CD14-positive monocyte (primary cell): ENCODE results near the gene WAC. TPM values are rescaled to one million over a fixed set of nuclear protein-coding genes. Genes with fewer than 3 reads are reported as not detected.
A peak's percentile ranks its signal among the peaks of the same experiment; 100 is the strongest.

Experiments
- DNase-seq, 3 donors: peaks; one replicate each; pipeline ENCODE4 v3.0.0-alpha.2; 2011 to 2022
- H2AFZ ChIP-seq: 2 replicates; pipeline ENCODE4 v1.6.0; 2012; ENCODE audit warnings: mild to moderate bottlenecking, low read depth, low read length, inconsistent platforms; ENCODE audit not compliant: insufficient read depth, poor library complexity, severe bottlenecking
- H3K27ac ChIP-seq, 2 donors: 1 replicate in 1 of 2; 2 replicates in 1 of 2; pipeline ENCODE4 v1.5.1; 2012 to 2013; ENCODE audit warnings: low read length in 2 of 2, control low read depth in 1 of 2, inconsistent platforms in 1 of 2, low read depth in 1 of 2, mild to moderate bottlenecking in 1 of 2
- H3K27me3 ChIP-seq, 2 donors: one replicate each; pipeline versions ENCODE4 v1.6.0 to v1.6.1; 2011 to 2013; ENCODE audit warnings: low read length in 2 of 2; ENCODE audit not compliant: control insufficient read depth in 2 of 2, insufficient read depth in 2 of 2
- H3K36me3 ChIP-seq, 2 donors: replicated peaks in 1 of 2; 1 replicate in 1 of 2; 2 replicates in 1 of 2; pipeline versions ENCODE4 v1.5.1 to v1.6.1; 2012 to 2013; ENCODE audit warnings: low read length in 2 of 2, control low read depth in 1 of 2, inconsistent platforms in 1 of 2, mild to moderate bottlenecking in 1 of 2; ENCODE audit not compliant: insufficient read depth in 2 of 2, control insufficient read depth in 1 of 2
- H3K4me1 ChIP-seq, 2 donors: 1 replicate in 1 of 2; 2 replicates in 1 of 2; pipeline versions ENCODE4 v1.5.1 to v1.6.1; 2012 to 2013; ENCODE audit warnings: low read length in 2 of 2, control low read depth in 1 of 2, inconsistent platforms in 1 of 2, mild to moderate bottlenecking in 1 of 2, moderate library complexity in 1 of 2; ENCODE audit not compliant: insufficient read depth in 2 of 2, control insufficient read depth in 1 of 2
- H3K4me2 ChIP-seq: replicated peaks from 2 replicates; pipeline ENCODE3; 2012; ENCODE audit warnings: low read length, moderate library complexity, mild to moderate bottlenecking; ENCODE audit not compliant: poor library complexity, severe bottlenecking; ENCODE audit errors: extremely low read depth
- H3K4me3 ChIP-seq, 3 experiments: fragments of 200-600 bp in 1 of 3; sonication (generic) in 1 of 3; replicated peaks in 1 of 3; 1 replicate in 2 of 3; 2 replicates in 1 of 3; pipeline ENCODE4 v1.5.1; 2011 to 2013; ENCODE audit warnings: low read length in 3 of 3, mild to moderate bottlenecking in 3 of 3, control low read depth in 2 of 3, low read depth in 2 of 3, inconsistent platforms in 1 of 3, moderate library complexity in 1 of 3
- H3K79me2 ChIP-seq: 2 replicates; pipeline ENCODE4 v1.6.0; 2012; ENCODE audit warnings: mild to moderate bottlenecking, control low read depth, inconsistent platforms, low read length, moderate library complexity; ENCODE audit not compliant: insufficient read depth
- H3K9ac ChIP-seq: 2 replicates; pipeline ENCODE4 v1.6.0; 2017; ENCODE audit warnings: low read length, mild to moderate bottlenecking; ENCODE audit not compliant: insufficient read depth, poor library complexity, severe bottlenecking
- H3K9me3 ChIP-seq, 2 donors: replicated peaks in 1 of 2; 1 replicate in 1 of 2; 2 replicates in 1 of 2; pipeline versions ENCODE4 v1.5.1 to v1.6.1; 2012 to 2013; ENCODE audit warnings: low read length in 2 of 2, control low read depth in 1 of 2; ENCODE audit not compliant: control insufficient read depth in 1 of 2, insufficient read depth in 1 of 2
- H4K20me1 ChIP-seq: 2 replicates; pipeline ENCODE4 v1.6.0; 2012; ENCODE audit warnings: mild to moderate bottlenecking, low read length, control low read depth, moderate library complexity; ENCODE audit not compliant: insufficient read depth
- H3K27ac Mint-ChIP-seq, 7 donors: one replicate each; pipeline ENCODE4 v1.8.0; 2020; ENCODE audit warnings: mild to moderate bottlenecking in 7 of 7, mixed read lengths in 7 of 7, moderate library complexity in 6 of 7, inconsistent platforms in 2 of 7
- H3K27me3 Mint-ChIP-seq, 3 donors: one replicate each; pipeline ENCODE4 v1.8.0; 2021 to 2022; ENCODE audit warnings: low read depth in 3 of 3, mild to moderate bottlenecking in 3 of 3, mixed read lengths in 3 of 3, moderate library complexity in 3 of 3, inconsistent platforms in 1 of 3
- H3K36me3 Mint-ChIP-seq, 2 donors: one replicate each; pipeline ENCODE4 v1.8.0; 2020; ENCODE audit warnings: mixed read lengths in 2 of 2, inconsistent platforms in 1 of 2, mild to moderate bottlenecking in 1 of 2
- H3K4me1 Mint-ChIP-seq: one replicate; pipeline ENCODE4 v1.8.0; 2020; ENCODE audit warnings: mild to moderate bottlenecking, mixed read lengths
- H3K4me3 Mint-ChIP-seq, 2 donors: one replicate each; pipeline ENCODE4 v1.8.0; 2020; ENCODE audit warnings: mild to moderate bottlenecking in 2 of 2, mixed read lengths in 2 of 2, moderate library complexity in 1 of 2
- H3K9me3 Mint-ChIP-seq, 7 donors: one replicate each; pipeline ENCODE4 v1.8.0; 2020 to 2022; ENCODE audit warnings: mixed read lengths in 7 of 7, mild to moderate bottlenecking in 6 of 7, moderate library complexity in 6 of 7, inconsistent platforms in 2 of 7
- WGBS: methylation state at CpG from one replicate; pipeline ENCODE4 v1.1.5; 2013; ENCODE audit warnings: missing lambda C conversion rate; ENCODE audit not compliant: insufficient coverage; 5-methylcytosine and 5-hydroxymethylcytosine counted together
- intact Hi-C, 2 donors: fragments of 100-400 bp; cut with micrococcal nuclease; formaldehyde crosslinking; loops; one replicate each; pipeline versions ENCODE4 v1.15.0 to v1.15.1; 2023
- polyA plus RNA-seq, 3 donors: library from polyadenylated mRNA; depleted of rRNA in 1 of 3; unstranded in 2 of 3; stranded (reverse) in 1 of 3; fragments of 300-500 nt in 2 of 3; fragments of >200 nt in 1 of 3; fragmentation: Illumina TruSeq in 2 of 3; gene quantifications; 1 replicate in 2 of 3; 2 replicates in 1 of 3; pipeline ENCODE4 v1.2.3, GENCODE V29; 2012 to 2021
- TF ChIP-seq, protein P1 (sequence below): fragments of 200-600 bp; IDR thresholded peaks from one replicate; pipeline ENCODE4 v1.8.0; 2022; ENCODE audit warnings: antibody characterized with exemption, mild to moderate bottlenecking

Gene WAC
- polyA plus RNA-seq, 3 donors, result 46.7 to 80.8 (median 67.9) TPM

DNA sequence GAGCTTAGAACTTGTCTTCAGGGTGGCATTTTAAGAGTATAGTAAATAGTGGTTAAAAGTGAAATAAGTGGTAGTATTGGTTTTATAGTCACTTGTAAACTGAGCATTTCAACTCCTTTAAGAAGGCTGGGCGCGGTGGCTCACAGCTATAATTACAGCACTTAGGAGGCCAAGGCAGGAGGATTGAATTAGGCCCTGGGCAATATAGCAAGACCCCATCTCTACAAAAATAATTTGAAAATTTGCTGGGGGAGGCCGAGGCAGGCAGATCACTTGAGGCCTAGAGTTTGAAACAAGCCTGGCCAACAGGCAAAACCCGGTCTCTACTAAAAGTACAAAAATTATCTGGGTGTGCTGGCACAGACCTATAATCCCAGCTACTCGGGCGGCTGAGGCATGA lies 80.0 kb downstream of the WAC start:
- Mint-ChIP-seq H3K27me3 (no peaks in the 10 kb centered on the region), H3K9me3 (no peaks in the 10 kb centered on the region), H3K4me3 (no peak overlapping the region), H3K36me3 (peaks cover 82 to 93% of the 10 kb centered on the region in 2 donors), H3K27ac (peak overlapping the region in 2 of 7 donors; percentile 42 to 66), H3K4me1 (no peaks in the 10 kb centered on the region)
- peaks cover 58% of the 10 kb centered on the region for H3K79me2 ChIP-seq
- 100% methylated on average over 4 of the region's 6 CpGs for WGBS
- no peak overlapping the region for H3K27ac ChIP-seq
- H3K36me3 ChIP-seq, result peaks cover 97 to 99% of the 10 kb centered on the region in 2 donors
- no peaks in the 10 kb centered on the region for H3K27me3 ChIP-seq
- no peak overlapping the region for H3K9ac ChIP-seq
- H3K9me3 ChIP-seq, result no peaks in the 10 kb centered on the region
- peaks cover 100% of the 10 kb centered on the region for H4K20me1 ChIP-seq
- no peak for DNase-seq
- H2AFZ ChIP-seq, result no peak overlapping the region
- no peaks in the 10 kb centered on the region for H3K4me1 ChIP-seq
- TF ChIP-seq, protein P1, sequence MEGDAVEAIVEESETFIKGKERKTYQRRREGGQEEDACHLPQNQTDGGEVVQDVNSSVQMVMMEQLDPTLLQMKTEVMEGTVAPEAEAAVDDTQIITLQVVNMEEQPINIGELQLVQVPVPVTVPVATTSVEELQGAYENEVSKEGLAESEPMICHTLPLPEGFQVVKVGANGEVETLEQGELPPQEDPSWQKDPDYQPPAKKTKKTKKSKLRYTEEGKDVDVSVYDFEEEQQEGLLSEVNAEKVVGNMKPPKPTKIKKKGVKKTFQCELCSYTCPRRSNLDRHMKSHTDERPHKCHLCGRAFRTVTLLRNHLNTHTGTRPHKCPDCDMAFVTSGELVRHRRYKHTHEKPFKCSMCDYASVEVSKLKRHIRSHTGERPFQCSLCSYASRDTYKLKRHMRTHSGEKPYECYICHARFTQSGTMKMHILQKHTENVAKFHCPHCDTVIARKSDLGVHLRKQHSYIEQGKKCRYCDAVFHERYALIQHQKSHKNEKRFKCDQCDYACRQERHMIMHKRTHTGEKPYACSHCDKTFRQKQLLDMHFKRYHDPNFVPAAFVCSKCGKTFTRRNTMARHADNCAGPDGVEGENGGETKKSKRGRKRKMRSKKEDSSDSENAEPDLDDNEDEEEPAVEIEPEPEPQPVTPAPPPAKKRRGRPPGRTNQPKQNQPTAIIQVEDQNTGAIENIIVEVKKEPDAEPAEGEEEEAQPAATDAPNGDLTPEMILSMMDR, result no peak
- H3K4me3 ChIP-seq, result no peak overlapping the region
- intact Hi-C loops, result no loop called here
- H3K4me2 ChIP-seq, result no peak overlapping the region

DNA sequence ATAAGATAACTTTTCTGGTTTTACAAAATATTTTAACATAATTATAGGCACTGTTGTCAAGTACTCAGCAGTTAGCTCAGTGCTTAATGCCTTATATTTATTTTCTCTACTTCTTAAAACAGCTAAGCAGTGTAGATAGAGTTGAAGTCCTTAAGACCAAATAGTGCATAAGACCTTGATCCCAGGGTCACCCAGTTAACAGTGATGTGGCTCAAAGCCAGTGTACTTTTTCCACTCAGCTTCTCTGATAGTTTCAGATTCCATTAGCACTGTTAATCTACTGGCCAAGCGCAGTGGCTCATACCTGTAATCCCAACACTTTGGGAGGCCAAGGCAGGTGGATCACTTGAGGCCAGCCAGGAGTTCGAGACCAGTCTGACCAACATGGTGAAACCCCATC lies 83.6 kb downstream of the WAC start:
- H3K4me3 Mint-ChIP-seq, result no peak overlapping the region
- H3K4me2 ChIP-seq, result no peak overlapping the region
- peaks cover 26% of the 10 kb centered on the region for H3K79me2 ChIP-seq
- peaks cover 20% of the 10 kb centered on the region in 2 donors for H3K4me1 ChIP-seq
- H2AFZ ChIP-seq, result no peak overlapping the region
- H3K9me3 ChIP-seq, result no peaks in the 10 kb centered on the region
- no peaks in the 10 kb centered on the region for H3K27me3 Mint-ChIP-seq
- H4K20me1 ChIP-seq, result peaks cover 98% of the 10 kb centered on the region
- no peak overlapping the region for H3K9ac ChIP-seq
- no peaks in the 10 kb centered on the region for H3K9me3 Mint-ChIP-seq
- H3K27me3 ChIP-seq, result no peaks in the 10 kb centered on the region
- no peak for DNase-seq
- peak overlapping the region in 1 of 2 donors; percentile 30 for H3K27ac ChIP-seq
- 100% methylated on average over 2 of the region's 2 CpGs for WGBS
- H3K36me3 Mint-ChIP-seq, result peaks cover 75 to 81% of the 10 kb centered on the region in 2 donors
- no peak overlapping the region for H3K4me3 ChIP-seq
- H3K4me1 Mint-ChIP-seq, result peaks cover 16% of the 10 kb centered on the region
- H3K36me3 ChIP-seq, result peaks cover 74 to 82% of the 10 kb centered on the region in 2 donors
- TF ChIP-seq, protein P1, result no peak
- peak overlapping the region in 1 of 7 donors; percentile 10 for H3K27ac Mint-ChIP-seq
- intact Hi-C loops, result no loop called here
